GM12878 (cell line): ENCODE data around the gene CHIT1. TPM values are rescaled to one million over a fixed set of nuclear protein-coding genes. Genes with fewer than 3 reads are reported as not detected.

Source experiments
- ATF7 ChIP-seq: fragments of 450-650 bp; IDR thresholded peaks from 2 replicates; pipeline ENCODE4 v1.6.1; 2016; ENCODE audit warnings: low read depth, mild to moderate bottlenecking
- BCL11A ChIP-seq: IDR thresholded peaks from 2 replicates; pipeline ENCODE4 v1.6.1; 2011; ENCODE audit warnings: low read depth, low read length
- CBX3 ChIP-seq: fragments of 200-600 bp; sonication (generic); IDR thresholded peaks from 2 replicates; pipeline ENCODE4 v1.6.1; 2016; ENCODE audit warnings: low read depth, borderline replicate concordance
- CEBPZ ChIP-seq: fragments of 150-350 bp; IDR thresholded peaks from 2 replicates; pipeline ENCODE4 v1.6.1; 2016; ENCODE audit warnings: low read depth, low read length
- DPF2 ChIP-seq: fragments of 450-650 bp; IDR thresholded peaks from 2 replicates; pipeline ENCODE4 v1.6.1; 2017; ENCODE audit warnings: mild to moderate bottlenecking
- ESRRA ChIP-seq: IDR thresholded peaks from 2 replicates; pipeline ENCODE4 v1.6.1; 2012; ENCODE audit warnings: mild to moderate bottlenecking, low read length, improper control_type of control experiment
- IRF4 ChIP-seq: IDR thresholded peaks from 2 replicates; pipeline ENCODE4 v1.6.1; 2011; ENCODE audit warnings: low read depth, low read length
- LARP7 ChIP-seq: fragments of 450-650 bp; IDR thresholded peaks from 2 replicates; pipeline ENCODE4 v1.6.1; 2017; ENCODE audit warnings: mild to moderate bottlenecking
- MTA2 ChIP-seq: fragments of 450-650 bp; IDR thresholded peaks from 2 replicates; pipeline ENCODE4 v1.6.1; 2016; ENCODE audit warnings: low read depth, mild to moderate bottlenecking, moderate library complexity
- NR2F1 ChIP-seq: fragments of 450-650 bp; conservative IDR thresholded peaks from 2 replicates; pipeline ENCODE4 v1.6.1; 2017; ENCODE audit warnings: mild to moderate bottlenecking
- RAD21 ChIP-seq: IDR thresholded peaks from 2 replicates; pipeline ENCODE4 v1.6.1; 2011; ENCODE audit warnings: mild to moderate bottlenecking, low read depth, low read length, moderate library complexity; ENCODE audit not compliant: insufficient read depth
- RB1 ChIP-seq: fragments of 450-650 bp; formaldehyde crosslinking; IDR thresholded peaks from 2 replicates; pipeline ENCODE4 v1.6.1; 2017; ENCODE audit warnings: mild to moderate bottlenecking, borderline replicate concordance
- RCOR1 ChIP-seq: conservative IDR thresholded peaks from 2 replicates; pipeline ENCODE4 v1.6.1; 2012; ENCODE audit warnings: low read depth, low read length, improper control_type of control experiment
- RFX5 ChIP-seq: IDR thresholded peaks from 2 replicates; pipeline ENCODE4 v1.6.1; 2011; ENCODE audit warnings: low read depth, low read length, improper control_type of control experiment
- RUNX3 ChIP-seq: IDR thresholded peaks from 2 replicates; pipeline ENCODE4 v1.6.1; 2012; ENCODE audit warnings: low read length, inconsistent platforms
- SMAD1 ChIP-seq: fragments of 450-650 bp; IDR thresholded peaks from 2 replicates; pipeline ENCODE4 v1.6.1; 2018; ENCODE audit warnings: mild to moderate bottlenecking, low read depth; ENCODE audit not compliant: partially characterized antibody
- SREBF1 ChIP-seq: IDR thresholded peaks from 2 replicates; pipeline ENCODE4 v1.6.1; 2012; ENCODE audit warnings: mild to moderate bottlenecking, low read length
- STAT3 ChIP-seq: IDR thresholded peaks from 2 replicates; pipeline ENCODE4 v1.6.1; 2011; ENCODE audit warnings: low read depth, low read length, improper control_type of control experiment
- TCF12 ChIP-seq: IDR thresholded peaks from 2 replicates; pipeline ENCODE4 v1.6.1; 2011; ENCODE audit warnings: low read depth, mild to moderate bottlenecking, low read length
- ZNF384 ChIP-seq: IDR thresholded peaks from 2 replicates; pipeline ENCODE4 v1.6.1; 2012; ENCODE audit warnings: low read depth, mild to moderate bottlenecking, low read length, improper control_type of control experiment, borderline replicate concordance
- ZSCAN29 ChIP-seq: fragments of 450-650 bp; IDR thresholded peaks from 2 replicates; pipeline ENCODE4 v1.6.1; 2017; ENCODE audit warnings: mild to moderate bottlenecking, moderate library complexity
- polyA plus RNA-seq, 11 experiments: library from polyadenylated mRNA; depleted of rRNA in 4 of 11; unstranded in 6 of 11; stranded (reverse) in 5 of 11; fragments of >200 nt; fragmentation: Nextera tagmentation in 4 of 11; fragmentation: Illumina TruSeq in 1 of 11; extraction: Ambion mirVana in 4 of 11; extraction: Trizol in 1 of 11; gene quantifications; 1 replicate in 1 of 11; 2 replicates in 10 of 11; pipeline versions ENCODE4 v1.2.1 to v1.2.3, GENCODE V29; 2011 to 2016; ENCODE audit warnings: inconsistent platforms in 2 of 11, missing spikeins in 2 of 11, low read depth in 1 of 11
- total RNA-seq, 4 experiments: library from RNA; depleted of rRNA in 3 of 4; stranded (reverse); fragments of >200 nt in 3 of 4; fragmentation: Illumina TruSeq in 1 of 4; extraction: Trizol in 1 of 4; gene quantifications; 2 replicates each; pipeline versions ENCODE4 v1.2.1 to v1.2.3, GENCODE V29; 2013 to 2021
- TF ChIP-seq, protein P1 (sequence below), 3 experiments: IDR thresholded peaks in 2 of 3; conservative IDR thresholded peaks in 1 of 3; 2 replicates each; pipeline ENCODE4 v1.5.1; 2011; ENCODE audit warnings: low read depth in 3 of 3, low read length in 3 of 3, mild to moderate bottlenecking in 3 of 3, control low read depth in 2 of 3, moderate library complexity in 2 of 3, inconsistent platforms in 1 of 3, mixed read lengths in 1 of 3; ENCODE audit not compliant: control insufficient read depth in 2 of 3, insufficient read depth in 1 of 3; ENCODE audit errors: extremely low read depth in 1 of 3

The CHIT1 gene
- total and polyA plus RNA-seq, 10 of the 15 experiments (the other 5 are each of a cell fraction or from before 2014, with no cell fraction given): 0.02 to 2.1 (median 0.76) TPM

GRCh38 chr1:203173566-203173965, 55.9 kb downstream of the CHIT1 start (continued):
- peak; percentile 72; the same call in 1 of the 2 replicates for TF ChIP-seq IRF4
- TF ChIP-seq TCF12: peak; percentile 84
- no peak for TF ChIP-seq ESRRA
- TF ChIP-seq RCOR1: no peak
- no peak for TF ChIP-seq ZNF384
- peak; percentile 36; the same call in 1 of the 2 replicates for TF ChIP-seq ATF7
- peak; percentile 55; the same call in 1 of the 2 replicates for TF ChIP-seq MTA2
- no peak for TF ChIP-seq RFX5
- no peak for TF ChIP-seq CBX3
- TF ChIP-seq RUNX3: peak; percentile 63
- TF ChIP-seq DPF2: peak; percentile 44; the same call in 1 of the 2 replicates
- TF ChIP-seq STAT3: no peak
- no peak for TF ChIP-seq ZSCAN29
- TF ChIP-seq BCL11A: peak; percentile 63; the same call in 1 of the 2 replicates
- TF ChIP-seq RB1: peak; percentile 92; the same call in 1 of the 2 replicates
- no peak for TF ChIP-seq SMAD1
- TF ChIP-seq RAD21: no peak
- TF ChIP-seq NR2F1: 0 out of 2 replicates have a peak, but pooled peaks have one; percentile 27
- TF ChIP-seq CEBPZ: no peak
- TF ChIP-seq SREBF1: no peak
- TF ChIP-seq LARP7: no peak
- TF ChIP-seq, protein P1, sequence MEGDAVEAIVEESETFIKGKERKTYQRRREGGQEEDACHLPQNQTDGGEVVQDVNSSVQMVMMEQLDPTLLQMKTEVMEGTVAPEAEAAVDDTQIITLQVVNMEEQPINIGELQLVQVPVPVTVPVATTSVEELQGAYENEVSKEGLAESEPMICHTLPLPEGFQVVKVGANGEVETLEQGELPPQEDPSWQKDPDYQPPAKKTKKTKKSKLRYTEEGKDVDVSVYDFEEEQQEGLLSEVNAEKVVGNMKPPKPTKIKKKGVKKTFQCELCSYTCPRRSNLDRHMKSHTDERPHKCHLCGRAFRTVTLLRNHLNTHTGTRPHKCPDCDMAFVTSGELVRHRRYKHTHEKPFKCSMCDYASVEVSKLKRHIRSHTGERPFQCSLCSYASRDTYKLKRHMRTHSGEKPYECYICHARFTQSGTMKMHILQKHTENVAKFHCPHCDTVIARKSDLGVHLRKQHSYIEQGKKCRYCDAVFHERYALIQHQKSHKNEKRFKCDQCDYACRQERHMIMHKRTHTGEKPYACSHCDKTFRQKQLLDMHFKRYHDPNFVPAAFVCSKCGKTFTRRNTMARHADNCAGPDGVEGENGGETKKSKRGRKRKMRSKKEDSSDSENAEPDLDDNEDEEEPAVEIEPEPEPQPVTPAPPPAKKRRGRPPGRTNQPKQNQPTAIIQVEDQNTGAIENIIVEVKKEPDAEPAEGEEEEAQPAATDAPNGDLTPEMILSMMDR (IDR thresholded peaks at IDR 0.05 in 2 of 3, conservative IDR thresholded peaks at IDR 0.05 in 1 of 3; ENCODE audit: control insufficient read depth in 2 of 3, extremely low read depth in 1 of 3, insufficient read depth in 1 of 3, low read depth in 3 of 3, low read length in 3 of 3): 0 out of 6 replicates have a peak, but pooled peaks of 2 of the 3 experiments have one; percentile 3 to 9
